HG02610 (cell line): ENCODE measurements around the gene TPX2.

Experiments
- ATAC-seq: cut with Tn5 transposase; IDR thresholded peaks from one replicate; pipeline ENCODE4 v1.9.1; 2021; ENCODE audit warnings: mild to moderate bottlenecking, moderate library complexity; ENCODE audit not compliant: unreplicated experiment

Gene TPX2

GRCh38 chr20:31758991-31759390 lies 19.9 kb downstream of the TPX2 start:
- no peak for ATAC-seq

GRCh38 chr20:31759836-31760518 lies 20.9 kb downstream of the TPX2 start:
- ATAC-seq, result no peak

- no peak for ATAC-seq
Measured at GRCh38 chr20:31760519-31761240, 21.6 kb downstream of the TPX2 start.

- no peak for ATAC-seq
Measured at GRCh38 chr20:31764641-31765305, 25.7 kb downstream of the TPX2 start.

GRCh38 chr20:31767805-31768204 lies 28.7 kb downstream of the TPX2 start:
- ATAC-seq, result no peak

GRCh38 chr20:31769681-31770080 lies 30.6 kb downstream of the TPX2 start:
- ATAC-seq, result no peak

GRCh38 chr20:31770243-31770642 lies 31.2 kb downstream of the TPX2 start:
- no peak for ATAC-seq

- no peak for ATAC-seq
Measured at GRCh38 chr20:31774408-31774807, 35.3 kb downstream of the TPX2 start.

GRCh38 chr20:31780839-31781238 lies 41.7 kb downstream of the TPX2 start:
- ATAC-seq, result no peak

GRCh38 chr20:31781945-31782344 lies 42.9 kb downstream of the TPX2 start:
- ATAC-seq, result no peak

- no peak for ATAC-seq
Measured at GRCh38 chr20:31784354-31785044, 45.4 kb downstream of the TPX2 start.

- ATAC-seq, result no peak
Measured at GRCh38 chr20:31785089-31785488, 46.0 kb downstream of the TPX2 start.

- no peak for ATAC-seq
Measured at GRCh38 chr20:31788578-31788977, 49.5 kb downstream of the TPX2 start.

GRCh38 chr20:31790401-31790800 lies 51.3 kb downstream of the TPX2 start:
- ATAC-seq, result no peak

GRCh38 chr20:31797364-31797763 lies 58.3 kb downstream of the TPX2 start:
- no peak for ATAC-seq

- no peak for ATAC-seq
Measured at GRCh38 chr20:31801508-31801907, 62.4 kb downstream of the TPX2 start.

GRCh38 chr20:31803552-31804291 lies 64.6 kb downstream of the TPX2 start:
- no peak for ATAC-seq

GRCh38 chr20:31806564-31807355 lies 67.7 kb downstream of the TPX2 start:
- no peak for ATAC-seq

- no peak for ATAC-seq
Measured at GRCh38 chr20:31808481-31808880, 69.4 kb downstream of the TPX2 start.

- no peak for ATAC-seq
Measured at GRCh38 chr20:31809661-31810060, 70.6 kb downstream of the TPX2 start.
